GM23338 (cell line): ENCODE data around the gene SORBS2.

Experiments
- CREB1 ChIP-seq: fragments of 250-450 bp; sonication (Bioruptor Pico); IDR thresholded peaks from 2 replicates; pipeline ENCODE4 v1.5.0; 2020; ENCODE audit warnings: low read depth, mild to moderate bottlenecking, moderate library complexity
- CTCF ChIP-seq, 2 experiments: fragments of 200-600 bp in 1 of 2; sonication (generic) in 1 of 2; conservative IDR thresholded peaks; 2 replicates each; pipeline versions ENCODE4 v1.5.1 to v1.6.1; 2016 to 2017; ENCODE audit warnings: antibody characterized with exemption in 2 of 2, low read depth in 2 of 2, mild to moderate bottlenecking in 2 of 2, moderate library complexity in 1 of 2
- ETS1 ChIP-seq: IDR thresholded peaks from 2 replicates; pipeline ENCODE4 v1.6.1; 2016; ENCODE audit warnings: antibody characterized with exemption
- EZH2 ChIP-seq: fragments of 200-600 bp; sonication (generic); IDR thresholded peaks from one replicate; pipeline ENCODE4 v1.8.0; 2017; ENCODE audit warnings: antibody characterized with exemption, mild to moderate bottlenecking, low read depth; ENCODE audit not compliant: unreplicated experiment
- EZH2phosphoT487 ChIP-seq: fragments of 200-600 bp; sonication (generic); IDR thresholded peaks from one replicate; pipeline ENCODE4 v1.8.1; 2018; ENCODE audit warnings: antibody characterized with exemption; ENCODE audit not compliant: unreplicated experiment
- JUNB ChIP-seq: IDR thresholded peaks from one replicate; pipeline ENCODE4 v1.6.1; 2016; ENCODE audit warnings: antibody characterized with exemption; ENCODE audit not compliant: unreplicated experiment
- POLR2AphosphoS5 ChIP-seq: IDR thresholded peaks from 2 replicates; pipeline ENCODE4 v1.6.1; 2016; ENCODE audit warnings: antibody characterized with exemption, low read depth
- REST ChIP-seq: IDR thresholded peaks from one replicate; pipeline ENCODE4 v1.6.1; 2018; ENCODE audit warnings: antibody characterized with exemption; ENCODE audit not compliant: unreplicated experiment

GRCh38 chr4:185722029-185722316 lies 90.0 kb downstream of the SORBS2 start:
- no peak for TF ChIP-seq CTCF (conservative IDR thresholded peaks at IDR 0.05; ENCODE audit: low read depth in 2 of 2)
- no peak for TF ChIP-seq EZH2
- no peak for TF ChIP-seq REST
- no peak for TF ChIP-seq CREB1 (CRISPR knock-in tag)
- no peak for TF ChIP-seq JUNB
- no peak for TF ChIP-seq POLR2AphosphoS5
- TF ChIP-seq EZH2phosphoT487, result no peak
- no peak for TF ChIP-seq ETS1
